ENCODE data around the gene SMOC1. TPM values are rescaled to one million over a fixed set of nuclear protein-coding genes. Genes with fewer than 3 reads are reported as not detected.

Gene SMOC1
- total and polyA plus RNA-seq, 2 of the 8 experiments (the other 6 are each of a cell fraction or from before 2014, with no cell fraction given), result 1.6 to 2.4 TPM

DNA sequence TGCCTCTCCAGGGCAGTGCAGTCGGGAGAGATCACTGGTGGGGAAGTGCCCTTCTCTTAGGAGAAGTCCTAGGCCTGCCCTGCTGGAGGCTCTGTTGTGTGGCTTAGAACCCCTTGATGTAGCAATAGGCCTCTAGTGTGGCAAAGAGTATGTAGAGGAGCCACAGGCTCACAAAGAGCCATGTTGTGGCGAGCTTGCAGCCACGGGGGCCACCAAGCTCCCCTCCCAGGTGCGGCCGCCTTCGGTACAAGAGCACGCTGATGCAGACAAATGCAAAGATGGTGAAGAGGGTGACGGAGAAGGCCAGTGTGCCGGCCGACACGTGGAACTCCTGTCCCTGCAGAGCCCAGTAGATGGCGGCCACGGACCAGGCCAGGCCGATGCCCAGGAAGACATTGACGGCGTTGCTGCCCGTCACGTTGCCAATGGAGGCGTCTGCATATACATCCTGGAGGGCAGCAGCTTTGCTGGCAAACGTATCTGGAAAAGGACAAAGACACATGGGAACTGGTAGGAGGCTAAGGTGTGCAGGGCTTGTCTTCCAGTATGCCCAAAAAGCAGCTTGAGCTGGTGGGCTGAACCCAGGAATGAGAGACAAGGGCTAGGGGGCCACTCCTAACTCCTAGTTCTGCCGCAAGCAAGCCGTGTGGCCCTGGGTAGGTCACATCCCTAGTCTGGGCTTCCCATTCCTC, 166.8 kb downstream of the SMOC1 start:
- Histone ChIP-seq H2AK5ac (ENCODE audit: low read depth, low read length) (no peak overlapping the region), H3K36me3 (ENCODE audit: control insufficient read depth in 2 of 4, insufficient read depth in 4 of 4, low read length in 3 of 4) (no peaks in the 10 kb centered on the region), H4K5ac (ENCODE audit: insufficient read length, low read depth, low read length) (no peak overlapping the region), H3K79me2 (ENCODE audit: control insufficient read depth in 1 of 2, insufficient read depth in 2 of 2, low read length in 2 of 2) (no peaks in the 10 kb centered on the region), H3K14ac (ENCODE audit: insufficient read length) (no peak overlapping the region), H3K27me3 (replicated peaks in 1 of 4; ENCODE audit: control insufficient read depth in 3 of 4, extremely low read depth in 1 of 4, insufficient read depth in 3 of 4, low read length in 3 of 4) (peaks cover 0 to 2% (median under 1%) of the 10 kb centered on the region in 4 experiments; a peak in 2 of 7 replicates), H3K27ac (ENCODE audit: low read depth, low read length) (no peak overlapping the region), H3K23ac (ENCODE audit: insufficient read length) (no peak overlapping the region), H3K9ac (replicated peaks in 1 of 4; ENCODE audit: extremely low read depth in 1 of 4, low read depth in 3 of 4, low read length in 3 of 4) (no peak overlapping the region), H4K20me1 (replicated peaks in 1 of 2; ENCODE audit: control insufficient read depth in 1 of 2, insufficient read depth in 2 of 2, low read length in 2 of 2) (no peaks in the 10 kb centered on the region), H3K4me3 (ENCODE audit: extremely low read depth in 1 of 4, insufficient read depth in 2 of 4, low read depth in 3 of 4, low read length in 4 of 4) (no peak overlapping the region), H2BK120ac (replicated peaks; ENCODE audit: low read depth, low read length) (no peak overlapping the region), H3K79me1 (ENCODE audit: low read depth, low read length) (no peaks in the 10 kb centered on the region), H2BK20ac (ENCODE audit: low read length) (0 out of 2 replicates have a peak overlapping the region, but pooled peaks have one; percentile 54), H2BK12ac (ENCODE audit: low read depth, low read length) (peak overlapping the region; percentile 90; the same call in 1 of the 2 replicates), H2BK5ac (ENCODE audit: low read depth, low read length) (no peak overlapping the region), H4K8ac (ENCODE audit: extremely low read depth, insufficient read depth, low read length) (no peak overlapping the region), H3K9me3 (ENCODE audit: insufficient read depth in 2 of 2, low read depth in 1 of 2, low read length in 1 of 2) (no peaks in the 10 kb centered on the region), H3K4me1 (replicated peaks in 1 of 4; ENCODE audit: control insufficient read depth in 3 of 4, insufficient read depth in 4 of 4, low read length in 3 of 4) (no peaks in the 10 kb centered on the region; a peak in 2 of 7 replicates), H2BK15ac (ENCODE audit: low read length) (peak overlapping the region; percentile 53; the same call in 1 of the 2 replicates), H3K18ac (ENCODE audit: extremely low read depth, low read length) (peak overlapping the region; percentile 14; the same call in 1 of the 2 replicates), H4K91ac (replicated peaks; ENCODE audit: insufficient read length, low read length) (no peak overlapping the region), H2AFZ (ENCODE audit: low read length) (peak overlapping the region; percentile 93), H3K4ac (replicated peaks; ENCODE audit: insufficient read length, low read depth, low read length) (no peak overlapping the region), H3K23me2 (ENCODE audit: low read depth, low read length) (no peaks in the 10 kb centered on the region), H3K4me2 (ENCODE audit: insufficient read depth in 1 of 2, low read depth in 2 of 2, low read length in 2 of 2) (no peak overlapping the region), H3K56ac (replicated peaks; ENCODE audit: insufficient read length, low read depth, low read length) (no peak overlapping the region)
- CTCF ChIA-PET (ENCODE audit: partially characterized antibody), result interaction anchor here (0.7 to 8.1 kb wide), 25 partner anchors 9 to 523 kb away, joined by 3 to 80 read pairs (median 3); no protein-coding TSS in a partner anchor
- 48% methylated on average over 22 of the region's 22 CpGs; no CpG with 5 or more reads in 1 of the 2 experiments for WGBS, 2 experiments (ENCODE audit: extremely low coverage in 1 of 2, insufficient coverage in 1 of 2, insufficient read length in 1 of 2, insufficient replicate concordance in 2 of 2, low coverage in 1 of 2, low lambda C conversion rate in 2 of 2, missing lambda C conversion rate in 1 of 2)
- POLR2A ChIA-PET (ENCODE audit: partially characterized antibody), result no interaction called here
- peak; percentile 63 to 86 for DNase-seq (ENCODE audit: low read depth in 1 of 2, low spot score in 2 of 2)
- peak; percentile 92 for FAIRE-seq
- TF ChIP-seq FOSL1 (IDR thresholded peaks at IDR 0.05; ENCODE audit: insufficient read depth, low read depth, low read length) (no peak), HDAC2 (IDR thresholded peaks at IDR 0.05; ENCODE audit: borderline replicate concordance in 1 of 2, low read depth in 2 of 2, low read length in 2 of 2) (no peak), ASH2L (IDR thresholded peaks at IDR 0.05; ENCODE audit: low read length) (peak; percentile 26), YY1 (IDR thresholded peaks at IDR 0.05; ENCODE audit: low read depth, low read length) (peak; percentile 82), CREB1 (IDR thresholded peaks at IDR 0.05) (peak; percentile 67), ATF3 (IDR thresholded peaks at IDR 0.05; ENCODE audit: insufficient read depth, low read depth, low read length) (0 out of 2 replicates have a peak, but pooled peaks have one; percentile 14), CTCF (IDR thresholded peaks at IDR 0.05; ENCODE audit: control extremely low read depth in 1 of 3, insufficient read depth in 1 of 3, low read depth in 1 of 3, low read length in 3 of 3) (peak; percentile 93 to 95 (median 93))
- TF ChIP-seq, protein P1, sequence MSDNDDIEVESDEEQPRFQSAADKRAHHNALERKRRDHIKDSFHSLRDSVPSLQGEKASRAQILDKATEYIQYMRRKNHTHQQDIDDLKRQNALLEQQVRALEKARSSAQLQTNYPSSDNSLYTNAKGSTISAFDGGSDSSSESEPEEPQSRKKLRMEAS (IDR thresholded peaks at IDR 0.05), result peak; percentile 99

Data from H1 (cell line).